EL (cell line): Measurements from ENCODE around the gene ID3.
"Not testable (repeated sequence)": the region's sequence is repeated elsewhere in the genome, so short reads cannot be mapped to it uniquely, and the experiment has no call there.

ENCODE experiments used
- DNase-seq: peaks from one replicate; pipeline ENCODE4 v3.0.0-alpha.2; 2016

The ID3 gene

DNA sequence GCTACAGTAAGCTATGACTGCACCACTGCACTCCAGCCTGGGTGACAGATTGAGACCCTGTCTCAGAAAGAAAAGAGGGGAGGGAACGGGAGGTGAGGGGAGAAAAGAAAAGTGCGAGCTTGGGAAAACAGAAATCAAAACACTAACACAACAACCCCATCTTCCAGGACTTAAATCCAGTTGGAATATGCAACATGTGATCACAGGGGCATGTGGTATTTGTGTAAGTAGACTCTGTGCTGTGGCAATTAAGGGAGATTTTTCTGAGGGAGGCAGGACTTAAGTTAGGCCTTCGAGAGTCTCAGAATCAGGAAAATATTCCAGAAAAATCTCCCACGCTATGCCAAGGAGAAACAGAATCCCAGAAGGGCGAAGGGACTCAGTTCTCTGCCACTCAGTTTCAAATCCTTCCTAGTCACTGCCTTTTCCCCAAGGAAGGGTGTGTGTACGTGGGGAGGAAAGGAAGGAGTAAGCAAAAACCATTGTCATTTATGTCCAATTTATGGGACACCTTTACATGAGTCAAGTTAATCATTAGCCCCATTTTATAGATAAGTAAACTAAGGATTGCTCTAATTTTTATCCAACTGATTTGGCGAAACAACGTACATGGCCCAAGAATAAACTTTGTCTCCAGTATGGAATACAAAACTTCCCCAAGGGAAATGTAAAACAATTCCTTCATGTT, 12.3 kb downstream of the ID3 start:
- DNase-seq = no peak

DNA sequence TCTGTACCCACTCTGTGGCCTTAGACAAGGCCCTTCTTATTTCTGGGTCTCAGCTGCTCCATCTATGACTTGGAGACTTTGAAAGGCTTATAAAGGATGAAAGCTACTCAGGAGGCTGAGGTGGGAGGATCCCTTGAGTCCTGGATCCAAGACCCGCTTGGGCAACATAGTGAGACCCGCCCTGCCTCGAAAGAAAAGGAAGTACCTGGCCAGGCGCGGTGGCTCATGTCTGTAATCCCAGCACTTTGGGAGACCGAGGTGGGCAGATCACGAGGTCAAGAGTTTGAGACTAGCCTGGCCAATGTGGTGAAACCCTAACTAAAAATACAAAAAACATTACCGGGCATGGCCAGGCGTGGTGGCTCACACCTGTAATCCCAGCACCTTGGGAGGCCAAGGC, 13.4 kb downstream of the ID3 start:
- no peak for DNase-seq

DNA sequence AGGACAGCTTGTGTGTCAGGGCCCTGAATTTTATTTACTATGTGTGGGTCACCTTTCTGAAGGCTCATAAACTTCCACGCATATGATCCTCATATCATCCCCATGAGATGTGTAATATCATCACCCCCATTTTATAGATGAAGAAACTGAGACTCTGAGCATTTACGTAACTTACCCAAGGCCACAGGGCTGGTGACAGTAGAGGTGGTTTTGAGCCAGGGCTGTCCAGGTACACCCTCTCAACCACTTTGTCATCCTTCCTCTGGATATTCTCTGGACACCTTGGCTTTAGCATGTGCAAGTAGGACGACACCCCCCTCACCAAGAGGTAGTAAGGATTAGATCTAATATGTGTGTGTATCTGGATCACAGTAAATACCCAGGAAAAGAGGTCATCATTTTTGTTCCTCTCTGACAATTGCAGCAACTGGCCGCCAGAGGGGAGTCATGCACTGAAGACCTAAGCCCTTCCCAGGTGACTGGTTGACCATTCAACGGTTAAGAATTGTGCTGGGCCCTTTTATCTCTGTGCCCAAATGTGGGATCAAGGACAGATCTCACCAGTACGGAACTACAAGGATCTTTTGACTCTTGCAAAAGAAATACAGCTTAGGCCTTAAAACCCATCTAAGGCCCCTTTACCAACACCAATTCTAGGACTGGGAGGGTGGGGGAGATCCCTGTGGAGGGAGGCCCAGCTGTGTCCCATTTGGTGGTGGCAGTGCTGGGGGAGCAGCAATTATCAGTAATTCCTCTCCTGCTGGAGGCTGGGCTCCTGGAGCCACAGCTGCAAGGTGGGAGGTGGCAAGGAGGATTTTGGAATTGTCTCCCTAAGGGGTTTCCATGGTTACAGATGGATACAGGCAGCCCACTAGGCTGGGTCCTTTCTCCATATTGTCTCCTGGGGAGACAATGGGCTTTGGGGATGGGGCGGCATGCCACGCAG, 14.6 kb downstream of the ID3 start:
- peak; percentile 85 for DNase-seq

DNA sequence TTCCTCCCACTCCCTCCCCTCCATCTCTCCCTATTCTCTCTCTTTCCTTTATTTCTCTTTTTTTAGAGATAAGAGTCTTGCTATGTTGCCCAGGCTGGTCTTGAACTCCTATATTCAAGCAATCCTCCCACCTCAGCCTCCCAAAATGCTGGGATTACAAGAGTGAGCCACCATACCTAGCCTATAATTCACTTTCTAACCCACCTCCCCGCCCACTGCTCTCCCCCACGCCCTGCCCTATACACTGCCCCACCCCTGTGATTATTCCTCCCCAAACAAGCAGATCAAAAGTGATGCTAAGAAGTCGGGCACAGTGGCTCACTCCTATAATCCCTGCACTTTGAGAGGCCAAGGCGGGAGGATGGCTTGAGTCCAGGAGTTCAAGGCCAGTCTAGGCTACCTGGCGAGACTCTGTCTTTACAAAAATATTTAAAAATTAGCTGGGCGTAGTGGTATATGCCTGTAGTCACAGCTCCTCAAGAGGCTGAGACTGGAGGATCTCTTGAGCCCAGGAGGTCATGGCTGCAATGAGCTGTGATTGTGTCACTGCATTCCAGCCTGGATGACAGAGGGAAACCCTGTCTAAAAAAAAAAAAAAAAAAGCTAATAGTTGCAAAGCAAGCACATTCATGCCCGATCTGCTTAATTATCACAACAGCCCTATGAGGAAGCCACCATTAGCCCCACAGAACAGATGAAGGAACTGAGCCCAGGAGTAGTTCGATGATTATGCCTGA, 15.4 kb downstream of the ID3 start:
- DNase-seq = peak; percentile 64

DNA sequence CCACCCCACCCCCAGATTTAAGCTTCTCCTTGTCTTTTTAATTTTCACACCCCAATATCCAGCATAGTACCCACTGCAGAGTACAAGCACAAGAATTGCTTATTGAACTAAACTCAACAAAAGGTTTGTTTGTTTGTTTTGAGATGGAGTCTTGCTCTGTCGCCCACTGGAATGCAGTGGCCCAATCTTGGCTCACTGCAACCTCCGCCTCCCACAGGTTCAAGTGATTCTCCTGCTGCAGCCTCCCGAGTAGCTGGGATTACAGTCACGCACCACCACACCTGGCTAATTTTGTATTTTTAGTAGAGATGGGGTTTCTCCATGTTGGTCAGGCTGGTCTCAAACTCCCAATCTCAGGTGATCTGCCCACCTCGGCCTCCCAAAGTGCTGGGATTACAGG, 16.4 kb downstream of the ID3 start:
- DNase-seq = not testable (repeated sequence)

DNA sequence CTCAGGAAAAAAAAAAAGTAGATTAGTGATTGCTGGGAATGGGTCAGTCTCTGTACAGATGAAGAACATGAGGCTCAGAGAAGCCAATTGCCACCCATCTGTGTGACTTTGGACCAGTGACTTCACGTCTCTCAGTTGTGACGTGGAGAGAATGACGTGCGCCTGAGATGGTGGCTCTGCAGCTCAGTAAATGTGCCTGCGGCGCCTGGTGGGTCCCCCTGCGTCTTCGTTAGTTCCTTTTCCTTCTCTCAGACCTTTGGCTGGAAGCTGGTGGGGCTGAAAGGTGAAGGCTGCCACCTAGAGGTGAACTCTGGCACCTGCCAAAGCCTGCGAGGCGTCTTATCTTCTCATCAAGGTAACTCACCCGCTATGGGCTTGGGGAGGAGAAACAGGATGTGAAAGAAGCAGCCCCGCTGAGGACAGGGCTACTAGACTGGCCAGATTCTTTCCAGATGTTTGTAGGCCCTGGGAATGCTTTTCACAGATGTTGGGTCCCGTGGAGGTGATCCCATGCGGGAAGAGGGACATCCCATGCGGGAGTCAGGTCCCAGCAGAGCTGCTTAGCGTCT, 19.5 kb downstream of the ID3 start:
- DNase-seq = peak; percentile 95

DNA sequence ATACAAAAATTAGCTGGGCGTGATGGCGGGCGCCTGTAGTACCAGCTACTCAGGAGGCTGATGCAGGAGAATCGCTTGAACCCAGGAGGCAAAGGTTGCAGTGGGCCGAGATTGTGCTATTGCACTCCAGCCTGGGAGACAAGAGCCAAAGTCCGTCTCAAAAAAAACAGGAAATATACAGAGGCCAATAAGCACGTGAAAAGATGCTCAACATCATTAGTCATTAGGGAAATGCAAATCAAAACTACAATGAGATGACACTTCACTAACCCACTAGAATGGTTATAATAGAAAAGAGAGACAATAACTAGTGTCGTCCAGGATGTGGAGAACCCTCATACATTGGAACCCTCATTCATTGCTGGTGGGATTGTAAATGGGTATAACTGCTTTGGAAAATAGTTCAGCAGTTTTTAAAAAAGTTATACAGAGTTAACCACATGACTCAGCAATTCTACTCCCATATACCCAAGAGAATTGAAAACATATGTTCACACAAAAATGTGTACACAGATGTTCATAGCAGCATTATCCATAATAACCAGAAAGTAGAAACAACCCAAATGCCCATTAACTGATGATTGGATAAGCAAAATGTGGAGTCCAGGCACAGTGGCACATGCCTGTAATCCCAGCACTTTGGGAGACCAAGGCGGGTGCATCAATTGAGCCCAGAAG, 21.9 kb downstream of the ID3 start:
- DNase-seq = peak; percentile 50

DNA sequence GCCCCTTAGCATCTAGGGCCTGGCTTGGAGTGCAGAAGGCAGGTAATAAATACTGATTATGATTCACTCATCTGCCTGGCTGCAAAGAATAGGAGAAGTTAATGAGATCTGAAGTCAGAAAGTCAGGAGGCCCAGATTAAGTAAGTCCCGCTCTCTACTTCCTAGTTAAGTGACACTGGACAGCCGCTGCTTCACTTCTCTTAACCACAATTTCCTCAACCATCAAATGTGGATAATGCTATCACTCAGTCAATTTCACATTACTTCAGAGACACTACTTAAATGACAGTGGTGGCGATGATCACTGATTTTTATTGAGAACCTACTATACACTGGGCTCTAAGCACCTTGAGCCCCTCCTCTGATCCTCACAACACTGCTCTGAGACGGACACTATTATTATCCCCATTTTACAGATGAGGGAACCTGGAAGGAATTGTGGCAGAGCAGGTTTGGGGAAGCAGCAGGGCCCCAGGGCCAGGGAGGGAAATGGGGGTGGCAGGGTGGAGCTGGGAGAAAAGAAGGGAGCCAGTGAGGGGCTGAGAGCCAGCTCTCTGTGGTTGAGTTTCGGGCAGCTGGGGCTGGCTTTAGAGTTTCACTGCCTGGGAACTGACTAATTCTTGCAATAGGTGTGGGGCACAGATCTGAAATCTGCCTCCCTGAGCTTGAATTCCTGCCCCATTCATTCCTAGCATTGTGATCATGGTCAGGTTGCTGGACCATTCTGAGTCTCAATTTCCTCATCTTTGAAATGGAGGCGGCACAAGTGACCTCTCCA, 25.9 kb downstream of the ID3 start:
- DNase-seq = no peak

DNA sequence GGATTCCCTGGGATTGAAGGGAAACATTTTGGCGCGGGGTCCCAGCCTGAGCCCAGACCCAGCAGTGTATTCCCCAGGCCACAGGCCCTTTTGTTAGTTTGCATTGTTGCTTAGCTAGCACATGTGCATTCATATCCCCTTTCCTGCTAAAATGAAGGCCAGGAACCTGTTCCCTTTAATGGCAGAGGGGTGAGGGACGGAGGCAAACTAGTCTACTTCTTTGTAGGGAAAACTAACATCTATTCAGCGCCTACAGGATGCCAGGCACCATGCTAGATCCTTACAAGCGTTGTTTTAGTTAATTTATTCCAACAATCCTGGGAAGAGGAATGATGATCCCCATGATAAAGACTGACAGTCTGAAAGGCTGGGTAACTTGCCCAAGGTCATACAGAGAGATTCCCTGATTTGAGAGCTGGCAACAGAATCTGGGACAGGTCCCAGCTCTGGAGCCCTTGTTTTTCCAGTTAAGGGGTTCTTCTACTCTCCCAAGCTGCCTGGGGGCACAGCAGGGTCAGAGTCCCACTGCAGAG, 27.7 kb downstream of the ID3 start:
- no peak for DNase-seq

DNA sequence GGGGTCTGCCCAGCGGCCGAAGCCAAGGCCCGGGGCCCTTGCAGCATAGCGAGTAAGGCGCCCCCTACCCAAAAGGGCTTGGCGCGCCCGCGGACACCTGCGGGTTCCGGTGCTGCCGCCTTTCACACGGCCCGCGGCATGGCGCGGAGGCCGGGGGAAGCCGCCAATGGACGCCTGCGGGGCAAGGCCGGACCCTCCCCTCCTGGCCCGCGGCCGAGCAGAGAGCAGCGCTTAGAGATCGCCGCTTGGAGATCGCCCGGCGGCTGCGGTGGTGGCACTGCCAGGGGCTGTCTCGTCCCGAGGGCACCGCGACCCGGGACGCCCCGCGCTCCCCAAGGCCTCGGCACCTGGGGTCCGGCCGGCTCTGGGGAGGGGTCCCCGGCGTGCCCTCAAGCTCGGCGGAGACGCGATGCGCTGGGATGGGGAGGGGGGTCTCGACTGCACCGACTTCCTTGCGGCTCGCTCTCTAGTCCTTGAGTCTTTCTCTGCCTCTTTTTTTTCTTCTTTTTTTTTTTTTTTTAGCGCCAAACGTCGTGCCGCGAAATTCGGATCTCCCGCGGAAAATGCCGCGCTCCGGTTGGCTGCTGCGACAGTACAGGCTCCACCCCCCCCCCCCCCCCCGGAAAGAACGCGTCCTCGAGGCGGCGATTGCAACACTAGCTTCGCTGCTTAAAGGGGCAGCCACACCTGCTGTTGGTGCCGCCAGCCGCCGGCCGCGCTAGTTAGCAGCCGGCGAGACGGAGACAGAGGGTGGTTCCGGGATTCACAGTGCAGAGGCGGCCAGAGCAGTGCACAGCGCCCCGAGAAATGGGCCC, 28.3 kb downstream of the ID3 start, which contains the start of gene E2F2:
Gene E2F2 (minus strand): TSS at position 487 of the 815 bp plus-strand sequence. CDS start 440 bp downstream, at position 47.
- DNase-seq = peak; percentile 88

DNA sequence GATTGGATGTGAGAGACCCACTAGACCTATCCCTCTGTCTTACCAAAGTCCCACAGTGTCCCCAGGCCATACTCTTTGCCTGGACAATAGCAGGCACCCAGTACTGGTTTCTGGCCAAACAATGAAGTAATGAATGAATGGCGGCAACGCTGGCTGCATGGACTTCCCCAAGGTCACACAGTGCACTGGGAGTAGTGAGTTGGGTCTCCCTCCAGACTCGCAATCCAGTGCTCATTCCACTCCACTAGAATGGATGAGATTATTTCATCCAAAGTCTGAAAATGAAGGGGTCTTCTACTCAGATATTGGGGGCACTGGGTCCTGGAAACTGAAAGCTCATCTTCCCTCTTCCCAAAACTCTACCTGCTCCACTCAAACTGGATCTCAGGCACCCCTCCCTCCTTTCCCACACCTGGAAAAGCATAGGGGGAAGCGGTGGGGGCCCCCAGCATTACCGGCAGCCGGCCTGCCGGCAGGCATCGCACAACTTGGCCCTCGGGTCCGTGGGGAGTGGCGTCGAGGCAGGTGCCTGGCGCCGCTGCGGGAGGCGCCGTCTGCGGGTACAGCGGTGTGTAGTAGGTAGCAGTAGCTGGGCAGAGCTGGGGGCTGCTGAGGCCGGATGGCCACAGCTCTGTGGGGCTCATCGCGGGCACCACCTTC, 29.1 kb downstream of the ID3 start:
- no peak for DNase-seq

DNA sequence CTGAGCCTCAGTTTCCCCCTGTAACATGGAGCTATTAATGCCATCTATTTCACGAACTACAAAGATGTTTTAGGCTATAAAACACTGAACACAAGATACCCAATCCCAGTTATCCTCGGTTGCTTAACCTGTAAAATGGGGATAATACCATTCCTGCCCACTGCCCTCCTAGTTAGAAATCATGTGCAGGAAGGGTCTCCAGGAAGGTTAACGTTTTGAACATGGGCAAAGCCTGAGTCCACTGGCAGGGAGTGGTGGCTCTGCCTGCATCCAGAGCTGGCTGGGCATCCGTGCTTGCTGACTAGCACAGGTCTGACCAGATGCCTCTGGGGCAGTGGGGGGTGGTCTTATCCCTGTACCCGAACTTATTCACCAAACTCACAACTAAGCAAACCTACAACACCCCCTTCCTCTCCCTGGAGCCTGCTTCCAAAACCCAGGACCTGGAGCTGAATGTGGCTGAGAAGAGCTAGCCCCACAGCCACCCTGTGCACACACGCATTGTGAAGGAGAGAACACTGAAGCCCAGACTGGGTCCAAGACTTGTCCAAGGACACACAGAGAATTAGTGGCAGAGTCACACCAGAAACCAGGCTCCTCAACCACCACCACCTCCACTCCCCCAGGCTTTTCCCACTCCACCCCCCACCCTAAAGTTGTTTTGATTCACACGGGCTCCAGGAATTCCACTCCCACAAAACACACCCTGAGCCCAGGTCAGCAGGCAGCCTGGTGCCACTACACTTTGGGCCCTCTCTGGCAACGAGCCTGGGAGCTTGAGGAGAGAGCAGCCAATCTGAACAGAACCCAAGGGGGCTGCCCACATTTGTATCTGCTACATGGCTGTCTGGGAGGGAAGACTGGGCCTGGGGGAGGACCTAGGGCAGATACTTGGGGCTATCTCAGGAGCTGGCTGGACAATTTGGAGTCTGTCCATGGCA, 29.9 kb downstream of the ID3 start:
- DNase-seq = peak; percentile 26

DNA sequence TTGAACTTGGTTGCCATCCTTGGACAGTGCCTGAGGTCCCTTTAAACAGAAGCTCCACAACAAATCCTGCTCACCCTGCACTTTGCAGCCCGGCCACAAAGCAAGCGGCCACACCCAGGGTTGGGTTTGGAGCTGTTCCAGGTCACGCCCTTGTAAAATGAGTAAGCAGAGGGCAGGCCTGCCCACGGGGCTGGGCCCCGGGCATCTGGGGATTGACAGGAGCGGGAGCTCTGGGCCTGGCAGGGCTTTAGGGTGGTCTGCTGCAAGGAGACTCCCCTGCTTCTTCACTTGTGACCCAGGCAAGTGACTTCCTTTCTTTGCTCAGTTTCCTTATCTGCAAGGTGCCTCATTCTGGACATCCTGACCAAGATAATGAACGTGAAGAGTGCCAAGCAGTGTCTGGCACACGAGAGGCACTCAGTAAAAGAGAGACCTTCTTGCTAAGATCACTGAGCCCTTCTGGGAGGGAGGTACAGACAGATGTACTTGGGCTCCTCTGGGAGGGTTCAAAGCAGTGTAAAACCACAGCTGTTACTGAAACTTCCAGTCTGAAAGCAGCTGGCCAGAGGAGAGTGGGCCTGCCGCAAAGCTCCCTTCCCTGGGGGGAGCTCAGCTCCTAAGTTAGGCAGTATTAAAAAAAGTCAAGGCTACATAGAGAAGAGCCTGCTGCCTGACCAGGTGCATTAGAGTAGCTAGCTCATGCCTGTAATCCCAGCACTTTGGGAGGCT, 30.9 kb downstream of the ID3 start:
- peak; percentile 87 for DNase-seq

DNA sequence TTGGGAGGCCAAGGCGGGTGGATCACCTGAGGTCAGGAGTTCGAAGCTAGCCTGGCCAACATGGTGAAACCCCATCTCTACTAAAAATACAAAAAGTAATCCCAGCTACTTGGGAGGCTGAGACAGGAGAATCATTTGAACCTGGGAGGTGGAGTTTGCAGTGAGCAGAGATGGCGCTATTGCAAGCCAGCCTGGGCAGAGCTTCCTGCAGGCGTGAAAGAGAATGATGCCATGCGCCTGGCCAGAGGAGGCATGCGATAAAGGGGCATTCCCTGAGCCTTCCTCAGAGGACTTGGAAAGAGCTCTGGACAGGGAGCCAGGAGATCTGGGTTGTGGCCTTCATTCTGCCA, 31.4 kb downstream of the ID3 start:
- no peak for DNase-seq

DNA sequence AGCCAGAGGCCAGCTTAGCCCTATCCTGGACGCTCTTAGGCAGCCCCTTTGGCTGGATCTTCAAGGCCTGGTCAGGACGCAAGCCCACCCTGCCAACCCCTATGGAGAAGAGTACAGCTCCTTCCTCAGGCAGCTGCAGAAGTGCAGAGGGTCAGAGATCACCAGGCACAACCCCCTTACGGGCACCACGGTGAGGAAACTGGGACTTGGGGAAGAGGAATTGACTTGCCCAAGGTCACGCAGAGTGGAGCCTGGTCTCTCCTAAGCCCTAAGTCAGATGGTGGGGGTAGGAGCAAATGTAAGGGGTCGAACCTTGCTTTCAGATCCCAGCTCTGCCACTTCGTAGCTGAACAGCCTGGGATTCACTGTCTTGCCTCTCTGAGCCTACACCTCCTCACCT, 31.9 kb downstream of the ID3 start:
- DNase-seq = no peak

DNA sequence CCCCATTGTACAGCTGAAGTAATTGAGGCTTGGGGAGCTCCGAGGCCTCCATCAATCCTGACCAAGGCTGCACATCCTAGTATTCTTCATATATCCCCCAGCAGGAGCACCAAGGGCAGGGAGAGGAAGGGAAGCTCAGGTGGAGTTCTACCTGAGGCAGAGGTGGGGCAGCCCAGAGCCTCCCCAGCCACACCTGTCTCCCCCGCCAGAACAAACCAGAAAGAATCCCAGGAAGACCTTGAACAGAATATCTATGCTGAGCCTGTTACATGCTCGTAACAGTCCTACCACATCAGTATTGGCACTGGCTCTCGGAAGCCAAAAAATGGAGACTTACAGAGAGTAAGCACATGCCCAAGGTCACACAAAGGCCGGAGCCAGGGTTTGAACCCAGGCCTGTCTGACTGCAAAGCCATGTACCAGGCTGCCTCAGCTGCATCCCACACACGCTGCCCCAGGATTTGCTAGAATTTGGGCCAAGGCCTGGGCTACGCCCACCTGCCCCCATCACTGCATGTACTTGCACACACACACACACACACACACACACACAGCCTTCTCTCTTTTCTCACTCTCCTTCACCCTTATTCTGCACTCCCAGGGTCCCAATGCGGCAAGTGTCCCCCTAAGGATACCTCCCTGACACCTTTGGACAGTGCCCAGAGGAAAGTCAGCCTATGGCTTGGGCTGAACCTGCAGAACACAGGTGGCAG, 32.8 kb downstream of the ID3 start:
- DNase-seq = no peak

DNA sequence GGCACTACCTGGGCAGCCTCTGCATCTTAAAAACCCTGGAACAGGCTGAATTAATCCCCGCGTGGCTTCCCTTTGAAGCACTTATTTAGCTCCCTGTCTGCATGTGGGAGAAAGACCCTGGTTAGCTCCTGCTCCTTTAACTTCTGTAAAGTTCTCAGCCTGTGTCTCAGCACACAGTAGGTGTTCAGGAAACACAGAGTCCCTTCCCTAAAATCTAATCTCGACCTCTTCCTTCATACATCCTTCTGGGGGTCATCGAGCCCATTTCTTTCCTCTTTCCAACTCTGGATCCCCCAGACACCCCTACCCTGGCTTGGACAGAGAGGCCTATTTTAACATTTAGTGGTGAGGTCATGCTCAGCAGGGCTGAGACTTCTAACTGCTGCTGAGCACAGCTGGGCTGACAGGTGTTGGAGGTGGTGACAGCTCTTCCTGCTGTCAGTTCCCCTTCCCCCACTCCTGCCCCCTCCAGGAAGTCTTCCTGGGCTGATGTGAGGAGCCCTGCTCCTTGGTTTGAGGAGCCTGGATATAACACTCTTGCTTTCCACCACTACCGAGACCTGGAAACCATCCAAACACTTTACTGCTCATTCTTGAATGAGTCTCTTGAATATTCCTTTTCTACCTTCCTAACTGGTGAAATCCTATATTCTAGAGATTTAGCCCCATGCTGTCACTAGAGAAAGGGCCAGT, 33.6 kb downstream of the ID3 start:
- DNase-seq = no peak
